Muscle of back (tissue), 11 donors: ENCODE measurements around the gene FAM187B. TPM values are rescaled to one million over a fixed set of nuclear protein-coding genes. Genes with fewer than 3 reads are reported as not detected.

Source experiments
- DNase-seq, 3 donors: peaks; one replicate each; pipeline versions ENCODE4 v3.0.0 to v3.0.0-alpha.2; 2013
- polyA plus RNA-seq, 10 donors: library from polyadenylated mRNA; unstranded; fragments of 120-200 nt; gene quantifications; one replicate each; pipeline ENCODE4 v1.2.1, GENCODE V29; 2013; ENCODE audit not compliant: insufficient read length in 10 of 10

FAM187B gene
- polyA plus RNA-seq, 10 donors, result 0.19 TPM; not detected in 9

- DNase-seq, result no peak
These were observed 49.8 kb downstream of the FAM187B start for GRCh38 chr19:35178701-35179100.

- DNase-seq, result no peak
These were observed 50.9 kb downstream of the FAM187B start for GRCh38 chr19:35177377-35178274.

GRCh38 chr19:35176181-35176570, 52.4 kb downstream of the FAM187B start:
- DNase-seq, result no peak

Other genes with a start within 250 kb of the FAM187B start
- gene GRAMD1A, start 228.4 kb downstream of the FAM187B start, polyA plus RNA-seq, result 10 to 100 TPM; 33.1 to 46.6 (median 37.1) TPM
- 1 to 10 TPM; 1.9 to 7.8 (median 4.5) TPM for gene SCN1B, start 198.3 kb downstream of the FAM187B start, polyA plus RNA-seq
- gene HPN, start 187.0 kb downstream of the FAM187B start, polyA plus RNA-seq, result under 1 TPM in 8 of 10 donors, not detected in 2; 0.09 to 0.91 (median 0.41) TPM
- gene FXYD3, start 112.9 kb downstream of the FAM187B start, polyA plus RNA-seq, result 10 to 100 TPM in 2 of 10 donors, 1 to 10 TPM in 1, under 1 TPM in 3, not detected in 4; 0.34 to 12.8 (median 0.80) TPM
- gene LGI4, start 93.7 kb downstream of the FAM187B start, polyA plus RNA-seq, result 10 to 100 TPM in 8 of 10 donors, 1 to 10 TPM in 2; 9.1 to 15.8 (median 11.1) TPM
- gene FXYD1, start 89.9 kb downstream of the FAM187B start, polyA plus RNA-seq, result 100 to 1,000 TPM; 138 to 257 (median 215) TPM
- gene FXYD7, start 85.5 kb downstream of the FAM187B start, polyA plus RNA-seq, result 1 to 10 TPM in 4 of 10 donors, under 1 TPM in 6; 0.42 to 2.4 (median 0.89) TPM
- 10 to 100 TPM; 16.8 to 41.1 (median 22.9) TPM for gene FXYD5, start 74.0 kb downstream of the FAM187B start, polyA plus RNA-seq
- 1 to 10 TPM; 3.6 to 8.6 (median 6.1) TPM for gene LSR, start 20.3 kb upstream of the FAM187B start, polyA plus RNA-seq
- 100 to 1,000 TPM in 9 of 10 donors, 10 to 100 TPM in 1; 94.8 to 113 (median 107) TPM for gene USF2, start 40.2 kb upstream of the FAM187B start, polyA plus RNA-seq
- gene HAMP, start 53.8 kb upstream of the FAM187B start, polyA plus RNA-seq, result under 1 TPM in 4 of 10 donors, not detected in 6; 0.05 to 0.28 (median 0.15) TPM
- gene MAG, start 63.4 kb upstream of the FAM187B start, polyA plus RNA-seq, result 1 to 10 TPM in 2 of 10 donors, under 1 TPM in 8; 0.32 to 2.2 (median 0.48) TPM
- gene CD22, start 100.4 kb upstream of the FAM187B start, polyA plus RNA-seq, result 1 to 10 TPM in 6 of 10 donors, under 1 TPM in 4; 0.39 to 7.4 (median 1.2) TPM
- under 1 TPM in 1 of 10 donors, not detected in 9; 0.10 TPM for gene FFAR1, start 119.2 kb upstream of the FAM187B start, polyA plus RNA-seq
- under 1 TPM in 5 of 10 donors, not detected in 5; 0.13 to 0.28 (median 0.21) TPM for gene FFAR3, start 129.7 kb upstream of the FAM187B start, polyA plus RNA-seq
- gene GPR42, start 142.3 kb upstream of the FAM187B start, polyA plus RNA-seq, result under 1 TPM in 1 of 10 donors, not detected in 9; 0.07 TPM
- under 1 TPM in 7 of 10 donors, not detected in 3; 0.11 to 0.49 (median 0.15) TPM for gene FFAR2, start 219.5 kb upstream of the FAM187B start, polyA plus RNA-seq